ENCODE data around the gene BEND6. TPM values are rescaled to one million over a fixed set of nuclear protein-coding genes. Genes with fewer than 3 reads are reported as not detected.
"Not testable (repeated sequence)": the region's sequence is repeated elsewhere in the genome, so short reads cannot be mapped to it uniquely, and the experiment has no call there.

BEND6 gene
- total RNA-seq, 4 donors from 2014 or later: 2.0 to 7.8 (median 3.3) TPM

DNA sequence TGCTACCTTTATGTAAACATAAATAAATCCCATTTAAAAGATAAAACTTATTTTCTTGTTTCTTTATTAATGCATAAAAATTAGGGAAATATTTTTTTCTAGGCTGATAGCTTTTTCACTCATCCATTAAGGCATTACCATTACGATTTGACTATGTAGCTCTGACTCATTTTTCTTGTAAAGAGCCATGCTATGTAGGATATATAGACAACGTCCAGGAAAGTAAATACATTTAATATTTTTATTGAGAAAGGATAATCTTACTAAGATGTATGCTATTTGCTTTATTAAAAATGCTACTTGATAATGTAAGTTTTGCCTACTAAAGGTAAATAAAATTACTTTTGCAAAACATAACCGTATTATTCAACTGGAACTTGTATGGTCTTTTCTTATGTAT is 72.4 kb downstream of the BEND6 start:
- no peak overlapping the region for H3K4me3 ChIP-seq
- peaks cover 0 to 20% (median 4%) of the 10 kb centered on the region in 4 donors for H3K9me3 ChIP-seq
- 84 to 87% methylated on average over 3 of the region's 3 CpGs for WGBS, 2 donors
- TF ChIP-seq POLR2A (IDR thresholded peaks at IDR 0.05): no peak
- H3K27me3 ChIP-seq: no peaks in the 10 kb centered on the region
- DNase-seq (ENCODE audit: low spot score in 2 of 2): no peak
- no peak overlapping the region for H3K27ac ChIP-seq
- no peaks in the 10 kb centered on the region for H3K4me1 ChIP-seq
- H3K36me3 ChIP-seq: peaks cover 0 to 9% (median 0%) of the 10 kb centered on the region in 3 donors

GRCh38 chr6:57029213-57029612 is 74.3 kb downstream of the BEND6 start:
- peaks cover 0 to 9% (median 0%) of the 10 kb centered on the region in 3 donors for H3K36me3 ChIP-seq
- TF ChIP-seq, protein P1, sequence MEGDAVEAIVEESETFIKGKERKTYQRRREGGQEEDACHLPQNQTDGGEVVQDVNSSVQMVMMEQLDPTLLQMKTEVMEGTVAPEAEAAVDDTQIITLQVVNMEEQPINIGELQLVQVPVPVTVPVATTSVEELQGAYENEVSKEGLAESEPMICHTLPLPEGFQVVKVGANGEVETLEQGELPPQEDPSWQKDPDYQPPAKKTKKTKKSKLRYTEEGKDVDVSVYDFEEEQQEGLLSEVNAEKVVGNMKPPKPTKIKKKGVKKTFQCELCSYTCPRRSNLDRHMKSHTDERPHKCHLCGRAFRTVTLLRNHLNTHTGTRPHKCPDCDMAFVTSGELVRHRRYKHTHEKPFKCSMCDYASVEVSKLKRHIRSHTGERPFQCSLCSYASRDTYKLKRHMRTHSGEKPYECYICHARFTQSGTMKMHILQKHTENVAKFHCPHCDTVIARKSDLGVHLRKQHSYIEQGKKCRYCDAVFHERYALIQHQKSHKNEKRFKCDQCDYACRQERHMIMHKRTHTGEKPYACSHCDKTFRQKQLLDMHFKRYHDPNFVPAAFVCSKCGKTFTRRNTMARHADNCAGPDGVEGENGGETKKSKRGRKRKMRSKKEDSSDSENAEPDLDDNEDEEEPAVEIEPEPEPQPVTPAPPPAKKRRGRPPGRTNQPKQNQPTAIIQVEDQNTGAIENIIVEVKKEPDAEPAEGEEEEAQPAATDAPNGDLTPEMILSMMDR (IDR thresholded peaks at IDR 0.05): no peak
- no peak for TF ChIP-seq EP300 (IDR thresholded peaks at IDR 0.05)
- TF ChIP-seq POLR2A (IDR thresholded peaks at IDR 0.05): no peak
- no peak overlapping the region for H3K27ac ChIP-seq
- no peak for DNase-seq (ENCODE audit: low spot score in 2 of 2)
- H3K27me3 ChIP-seq: no peaks in the 10 kb centered on the region
- H3K4me1 ChIP-seq: no peaks in the 10 kb centered on the region
- peaks cover 0 to 18% (median 4%) of the 10 kb centered on the region in 4 donors for H3K9me3 ChIP-seq
- H3K4me3 ChIP-seq: no peak overlapping the region
- WGBS, 2 donors: 90% methylated on average over 9 of the region's 9 CpGs

DNA sequence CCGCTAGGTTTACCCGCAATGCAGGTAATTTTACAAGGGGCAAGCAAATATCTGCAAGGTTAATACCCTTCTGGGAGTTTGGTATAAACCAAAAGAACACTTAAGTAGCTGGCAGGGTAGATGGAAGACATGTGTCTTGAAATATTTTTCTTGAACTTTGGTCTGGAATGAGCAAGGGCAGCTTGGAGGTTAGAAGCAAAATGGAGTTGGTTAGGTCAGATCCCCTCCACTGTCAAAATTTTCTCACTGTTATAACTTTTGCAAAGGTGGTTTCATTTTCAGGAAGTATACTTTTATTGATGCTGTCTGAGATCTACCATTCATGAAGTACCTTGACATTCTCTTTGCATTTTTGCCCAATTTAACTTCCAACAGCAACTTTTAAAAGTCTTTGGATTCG is 78.3 kb downstream of the BEND6 start:
- H3K4me3 ChIP-seq: no peak overlapping the region
- H3K27ac ChIP-seq: no peak overlapping the region
- H3K9me3 ChIP-seq: no peaks in the 10 kb centered on the region
- H3K36me3 ChIP-seq: no peaks in the 10 kb centered on the region
- no peak for TF ChIP-seq EP300 (IDR thresholded peaks at IDR 0.05)
- TF ChIP-seq POLR2A (IDR thresholded peaks at IDR 0.05): no peak
- TF ChIP-seq, protein P1 (IDR thresholded peaks at IDR 0.05): no peak
- H3K4me1 ChIP-seq: no peaks in the 10 kb centered on the region
- WGBS, 2 donors: 89% methylated on average over 3 of the region's 3 CpGs
- H3K27me3 ChIP-seq: no peaks in the 10 kb centered on the region
- DNase-seq (ENCODE audit: low spot score in 2 of 2): no peak

DNA sequence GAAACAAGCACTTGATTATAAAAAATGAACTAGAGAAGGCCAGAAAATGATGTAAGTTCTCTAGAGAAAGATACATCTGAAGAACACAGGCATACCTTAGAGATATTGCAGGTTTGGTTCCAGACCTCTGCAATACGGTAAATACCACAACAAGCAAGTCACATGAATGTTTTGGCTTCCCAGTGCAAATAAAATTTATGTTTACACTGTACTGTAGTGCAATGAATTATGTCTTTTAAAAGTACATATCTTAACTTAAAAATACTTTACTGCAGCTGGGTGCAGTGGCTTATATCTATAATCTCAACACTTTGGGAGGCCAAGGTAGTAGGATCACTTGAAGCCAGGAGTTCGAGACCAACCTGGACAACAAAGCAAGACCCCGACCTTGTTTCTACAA is 80.6 kb downstream of the BEND6 start:
- Histone ChIP-seq H3K27ac (no peak overlapping the region), H3K27me3 (no peaks in the 10 kb centered on the region), H3K9me3 (no peaks in the 10 kb centered on the region), H3K36me3 (no peaks in the 10 kb centered on the region), H3K4me1 (no peaks in the 10 kb centered on the region), H3K4me3 (no peak overlapping the region)
- 25 to 29% methylated on average over 3 of the region's 3 CpGs for WGBS, 2 donors
- no peak for TF ChIP-seq EP300 (IDR thresholded peaks at IDR 0.05)
- TF ChIP-seq, protein P1 (IDR thresholded peaks at IDR 0.05): no peak
- no peak for TF ChIP-seq POLR2A (IDR thresholded peaks at IDR 0.05)
- no peak for DNase-seq (ENCODE audit: low spot score in 2 of 2)

- Histone ChIP-seq H3K9me3 (peaks cover 0 to 3% (median 0%) of the 10 kb centered on the region in 4 donors), H3K27me3 (no peaks in the 10 kb centered on the region), H3K36me3 (no peaks in the 10 kb centered on the region), H3K4me1 (no peaks in the 10 kb centered on the region), H3K4me3 (no peak overlapping the region), H3K27ac (no peak overlapping the region)
- WGBS, 2 donors: 92 to 94% methylated on average over 2 of the region's 2 CpGs
- no peak for DNase-seq (ENCODE audit: low spot score in 2 of 2)
- TF ChIP-seq EP300 (IDR thresholded peaks at IDR 0.05) (no peak), POLR2A (IDR thresholded peaks at IDR 0.05) (no peak)
- TF ChIP-seq, protein P1 (IDR thresholded peaks at IDR 0.05): no peak
Observed at GRCh38 chr6:57038906-57039305, 84.0 kb downstream of the BEND6 start.

GRCh38 chr6:57040011-57040410 is 85.1 kb downstream of the BEND6 start:
- H3K27ac ChIP-seq: no peak overlapping the region
- no peaks in the 10 kb centered on the region for H3K4me1 ChIP-seq
- no peak for DNase-seq (ENCODE audit: low spot score in 2 of 2)
- no peaks in the 10 kb centered on the region for H3K36me3 ChIP-seq
- 66 to 77% methylated on average over 5 of the region's 5 CpGs for WGBS, 2 donors
- TF ChIP-seq EP300 (IDR thresholded peaks at IDR 0.05) (no peak), POLR2A (IDR thresholded peaks at IDR 0.05) (no peak)
- TF ChIP-seq, protein P1 (IDR thresholded peaks at IDR 0.05): no peak
- H3K27me3 ChIP-seq: no peaks in the 10 kb centered on the region
- peaks cover 0 to 3% (median 0%) of the 10 kb centered on the region in 4 donors for H3K9me3 ChIP-seq
- H3K4me3 ChIP-seq: no peak overlapping the region

DNA sequence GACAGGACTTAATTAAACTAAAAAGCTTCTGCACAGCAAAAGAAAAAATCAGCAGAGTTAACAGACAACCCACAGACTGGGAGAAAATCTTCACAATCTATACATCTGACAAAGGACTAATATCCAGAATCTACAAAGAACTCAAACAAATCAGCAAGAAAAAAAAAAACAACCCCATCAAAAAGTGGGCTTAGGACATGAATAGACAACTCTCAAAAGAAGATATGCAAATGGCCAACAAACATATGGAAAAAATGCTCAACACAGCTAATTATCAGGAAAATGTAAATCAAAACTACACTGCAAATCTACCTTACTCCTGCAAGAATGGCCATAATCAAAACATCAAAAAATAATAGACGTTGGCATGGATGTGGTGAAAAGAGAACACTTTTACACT is 89.2 kb downstream of the BEND6 start:
- H3K27me3 ChIP-seq; H3K36me3 ChIP-seq; H3K9me3 ChIP-seq; H3K27ac ChIP-seq; DNase-seq (ENCODE audit: low spot score in 2 of 2); H3K4me3 ChIP-seq: not testable (repeated sequence)
- H3K4me1 ChIP-seq: peaks cover 0 to 15% (median 5%) of the 10 kb centered on the region in 4 donors
- 81 to 91% methylated on average over 1 of the region's 1 CpG for whole genome bisulfite sequencing, 2 donors
